HG02938 (cell line): ENCODE data around the gene SUPT3H.
"Not testable (repeated sequence)": the region's sequence is repeated elsewhere in the genome, so short reads cannot be mapped to it uniquely, and the experiment has no call there.

Source experiments
- ATAC-seq: cut with Tn5 transposase; IDR thresholded peaks from one replicate; pipeline ENCODE4 v1.9.1; 2021; ENCODE audit warnings: mild to moderate bottlenecking, moderate library complexity; ENCODE audit not compliant: unreplicated experiment

SUPT3H gene

DNA sequence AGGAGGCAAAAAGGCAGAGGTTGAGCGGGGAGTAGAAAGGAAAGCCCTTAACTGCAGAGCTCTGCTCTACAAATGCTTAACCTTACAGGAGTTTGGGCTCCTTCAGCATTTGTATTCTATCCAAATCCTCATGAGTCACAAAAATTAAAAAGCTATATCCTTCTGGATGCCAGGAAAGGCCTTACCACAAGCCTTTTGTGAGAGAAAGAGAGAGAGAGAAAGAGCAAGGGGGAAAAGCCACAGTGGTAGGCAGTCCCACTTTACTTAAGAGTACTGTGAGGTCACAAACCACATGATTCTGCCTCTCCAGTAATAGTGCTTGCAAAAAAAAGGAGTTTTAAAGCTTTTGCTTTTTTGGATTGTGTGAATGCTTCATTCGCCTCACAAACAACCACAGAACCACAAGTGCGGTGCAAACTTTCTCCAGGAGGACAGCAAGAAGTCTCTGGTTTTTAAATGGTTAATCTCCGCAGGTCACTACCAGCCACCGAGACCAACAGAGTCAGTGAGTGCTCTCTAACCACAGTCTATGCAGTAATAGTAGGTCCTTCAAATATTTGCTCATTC lies 49.7 kb downstream of the SUPT3H start, which contains the start of gene RUNX2:
Gene RUNX2, plus strand, starts transcription at position 375 of the 567 bp plus-strand sequence. CDS start 397 bp downstream, outside the sequence.
- no peak for ATAC-seq

DNA sequence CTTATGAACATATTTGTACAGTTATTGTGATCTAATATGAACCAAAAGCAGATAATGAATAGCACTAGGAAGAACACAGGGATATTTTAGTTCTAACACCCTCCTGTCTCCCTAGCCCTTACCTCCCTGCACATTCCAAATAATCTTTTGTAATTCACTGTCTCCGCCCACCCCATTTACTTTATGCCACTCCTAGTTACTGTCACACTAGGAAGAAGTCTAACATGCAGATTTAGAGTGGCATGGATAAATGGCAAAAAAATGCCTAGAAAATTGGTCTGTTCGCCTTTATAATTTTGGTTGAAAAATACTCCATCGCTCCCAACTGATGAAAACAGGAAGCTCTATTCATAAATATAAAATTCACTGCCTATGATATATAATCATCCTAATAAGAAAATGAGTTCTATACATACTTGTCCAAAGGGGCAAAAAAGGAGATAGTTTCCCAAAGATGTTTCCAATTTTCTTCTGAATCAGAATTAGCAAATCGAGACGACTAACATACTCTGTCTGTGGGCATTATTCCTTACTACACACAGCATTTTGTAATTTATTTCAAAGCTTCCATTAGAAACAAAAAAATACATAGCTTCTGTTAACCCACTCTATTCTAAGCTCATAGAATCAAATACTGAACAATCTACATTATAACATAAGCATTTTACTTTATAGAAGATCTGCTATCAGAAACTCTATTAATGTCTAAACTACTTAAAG lies 50.9 kb downstream of the SUPT3H start:
- no peak for ATAC-seq

DNA sequence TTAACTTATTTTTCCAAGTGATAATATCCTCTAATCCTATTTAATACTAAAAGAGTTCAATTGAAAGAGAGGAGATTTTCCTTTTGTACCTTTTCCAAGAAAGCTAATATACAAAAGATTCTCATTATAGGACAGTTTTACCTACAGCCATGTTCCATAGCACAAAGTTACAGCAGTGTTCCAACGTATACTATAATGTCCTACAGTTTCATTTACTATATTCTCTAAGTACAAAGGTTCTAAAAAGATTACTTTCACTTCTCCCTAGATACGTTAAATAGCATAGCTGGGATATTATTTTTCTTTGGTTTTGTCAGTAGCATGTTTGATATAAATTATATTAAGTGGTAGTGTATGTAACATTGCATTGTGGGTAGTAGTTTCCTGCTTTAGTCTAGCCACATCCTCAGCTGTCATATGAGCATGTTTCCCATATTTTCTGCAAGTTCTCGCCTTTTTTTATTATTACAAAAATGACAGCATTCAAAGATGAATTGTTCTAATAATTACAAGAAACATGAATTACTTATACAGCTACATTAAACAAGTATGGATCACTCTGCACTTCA lies 54.0 kb downstream of the SUPT3H start:
- ATAC-seq: no peak

DNA sequence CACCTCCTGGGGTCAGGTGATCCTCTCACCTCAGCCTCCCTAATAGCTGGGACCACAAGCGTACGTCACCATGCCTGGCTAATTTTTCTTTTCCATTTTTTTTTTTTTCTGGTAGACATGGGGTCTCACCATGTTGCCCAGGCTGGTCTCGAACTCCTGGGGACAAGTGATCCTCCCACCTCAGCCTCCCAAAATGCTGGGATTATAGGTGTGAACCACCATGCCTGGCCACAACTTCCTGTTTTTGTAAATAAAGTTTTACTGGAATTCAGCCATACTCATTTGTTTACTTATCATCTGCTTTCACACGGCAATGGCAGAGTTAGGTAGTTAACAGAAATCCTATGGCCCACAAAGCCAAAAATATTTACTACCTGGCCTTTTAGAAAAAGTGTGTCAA lies 57.4 kb downstream of the SUPT3H start:
- ATAC-seq: no peak

DNA sequence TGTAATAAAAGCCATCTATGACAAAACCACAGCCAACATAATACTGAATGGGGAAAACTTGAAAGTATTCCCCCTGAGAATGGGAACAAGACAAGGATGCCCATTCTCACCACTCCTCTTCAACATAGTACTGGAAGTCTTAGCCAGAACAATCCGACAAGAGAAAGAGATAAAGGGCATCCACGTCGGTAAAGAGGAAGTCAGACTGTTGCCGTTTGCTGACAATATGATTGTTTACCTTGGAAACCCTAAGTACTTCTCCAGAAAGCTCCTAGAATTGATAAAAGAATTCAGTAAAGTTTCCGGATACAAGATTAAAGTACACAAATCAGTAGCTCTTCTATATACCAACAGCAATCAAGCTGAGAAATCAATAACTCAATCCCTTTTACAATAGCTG lies 63.6 kb downstream of the SUPT3H start:
- no peak for ATAC-seq

DNA sequence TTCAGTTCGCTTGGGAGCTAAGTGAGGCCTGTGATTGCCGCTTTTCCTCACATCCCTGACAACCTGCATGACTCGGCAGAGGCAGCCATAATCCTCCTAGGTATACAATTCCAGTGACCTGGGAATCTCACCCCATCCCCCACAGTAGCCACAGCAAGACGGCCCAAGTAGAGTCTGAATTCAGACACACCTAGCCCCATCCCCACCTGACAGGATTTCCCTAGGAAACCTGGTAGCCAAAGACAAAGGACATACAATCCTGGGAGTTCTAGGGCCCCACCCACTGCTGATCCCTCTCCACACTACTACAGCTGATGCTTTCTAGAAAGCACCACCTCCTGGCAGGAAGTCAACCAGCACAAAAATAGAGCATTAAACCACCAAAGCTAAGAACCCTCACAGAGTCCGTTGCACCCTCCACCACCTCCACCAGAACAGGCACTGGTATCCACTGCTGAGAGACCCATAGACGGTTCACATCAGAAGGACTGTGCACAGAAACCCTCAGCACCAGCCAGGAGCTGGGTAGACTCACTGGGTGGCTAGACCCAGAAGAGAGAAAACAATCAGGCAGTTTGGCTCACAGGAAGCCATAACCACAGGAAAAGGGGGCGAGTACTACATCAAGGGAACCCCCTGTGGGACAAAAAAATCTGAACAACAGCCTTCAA lies 67.5 kb downstream of the SUPT3H start:
- ATAC-seq: no peak

DNA sequence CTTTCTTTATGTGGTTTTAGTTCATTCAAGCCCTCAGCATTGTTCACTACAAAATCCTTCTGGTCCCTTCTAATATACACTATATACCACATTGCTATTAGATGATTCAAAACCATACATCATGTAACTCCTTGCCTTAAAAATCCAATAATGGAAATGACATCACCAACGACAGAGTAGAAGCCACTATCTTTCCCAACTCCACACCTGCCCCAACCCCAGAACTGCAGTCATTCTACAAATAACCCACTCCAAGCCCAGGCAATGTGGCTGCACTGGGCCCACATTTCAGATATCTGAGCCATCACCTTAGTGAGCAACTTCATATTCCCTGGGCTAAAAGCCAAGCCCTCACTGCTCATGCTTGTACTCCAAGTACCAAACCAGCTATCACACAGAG lies 72.2 kb downstream of the SUPT3H start:
- no peak for ATAC-seq

DNA sequence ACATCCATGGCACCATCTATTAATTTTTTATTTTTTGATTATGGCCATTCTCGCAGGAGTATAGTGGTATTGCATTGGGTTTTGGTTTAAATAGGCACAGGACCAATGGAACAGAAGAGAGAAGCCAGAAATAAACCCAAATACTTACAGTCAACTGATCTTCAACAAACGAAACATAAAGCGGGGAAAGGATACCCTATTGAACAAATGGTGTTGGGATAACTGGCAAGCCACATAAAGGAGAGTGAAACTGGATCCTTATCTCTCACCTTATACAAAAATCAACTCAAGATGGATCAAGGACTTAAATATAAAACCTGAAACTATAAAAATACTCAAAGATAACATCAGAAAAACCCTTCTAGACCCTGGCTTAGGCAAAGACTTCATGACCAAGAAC lies 74.9 kb downstream of the SUPT3H start:
- ATAC-seq: no peak

DNA sequence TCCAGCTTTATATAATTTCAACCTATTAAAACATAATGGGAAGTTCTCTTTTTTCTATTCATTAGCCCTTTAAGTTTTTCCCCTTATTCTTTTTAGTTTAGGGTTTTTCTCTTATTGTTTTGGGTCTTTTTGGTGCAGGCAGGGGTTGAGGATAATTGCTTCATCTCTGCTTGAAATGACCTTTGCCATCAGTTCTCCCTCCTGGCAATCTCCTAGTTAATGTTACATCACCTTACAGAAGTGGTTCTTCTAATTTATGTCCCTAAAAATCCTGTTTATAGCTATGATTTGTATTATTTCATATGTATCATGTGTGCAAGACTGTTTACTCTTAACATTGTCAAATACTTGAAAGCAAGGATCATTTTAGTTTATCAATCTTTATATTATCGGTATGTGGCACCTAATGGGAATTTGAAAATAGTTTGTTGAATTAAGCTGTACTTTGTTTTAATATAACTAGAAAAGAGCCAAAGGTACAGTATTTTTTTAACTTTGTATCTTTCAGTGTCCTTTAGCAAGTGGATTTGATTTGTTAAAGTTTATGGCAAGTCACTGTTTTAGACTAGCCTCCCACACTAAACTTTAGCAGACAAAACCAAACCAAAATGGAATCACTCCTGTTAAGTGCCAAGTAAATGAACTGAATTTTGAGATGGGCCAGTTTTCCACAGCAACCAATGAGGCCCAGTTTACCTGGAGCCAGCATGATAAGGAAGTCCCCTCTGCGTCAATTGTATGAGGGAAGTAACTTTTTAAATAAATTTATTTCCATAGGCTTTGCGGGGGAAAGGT lies 76.2 kb downstream of the SUPT3H start:
- no peak for ATAC-seq

DNA sequence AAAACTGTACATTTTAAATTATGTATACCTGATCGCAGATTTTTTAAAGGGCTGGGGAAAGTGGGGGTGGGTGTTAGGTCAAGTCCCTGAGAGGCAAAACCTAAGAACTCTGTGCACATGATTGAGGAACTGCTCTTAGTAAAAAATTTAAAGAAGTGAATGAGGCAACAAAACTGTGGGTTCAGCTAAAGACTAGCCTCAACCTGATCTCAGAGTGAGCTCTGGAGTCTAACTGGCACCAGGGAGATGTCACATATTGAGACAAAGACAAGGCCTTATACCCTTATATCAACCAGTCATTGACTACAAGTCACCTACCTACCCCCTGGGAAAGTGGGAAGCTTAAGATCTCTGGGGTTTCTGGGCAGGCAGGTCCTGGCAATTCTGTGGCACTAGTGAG lies 77.0 kb downstream of the SUPT3H start:
- no peak for ATAC-seq

DNA sequence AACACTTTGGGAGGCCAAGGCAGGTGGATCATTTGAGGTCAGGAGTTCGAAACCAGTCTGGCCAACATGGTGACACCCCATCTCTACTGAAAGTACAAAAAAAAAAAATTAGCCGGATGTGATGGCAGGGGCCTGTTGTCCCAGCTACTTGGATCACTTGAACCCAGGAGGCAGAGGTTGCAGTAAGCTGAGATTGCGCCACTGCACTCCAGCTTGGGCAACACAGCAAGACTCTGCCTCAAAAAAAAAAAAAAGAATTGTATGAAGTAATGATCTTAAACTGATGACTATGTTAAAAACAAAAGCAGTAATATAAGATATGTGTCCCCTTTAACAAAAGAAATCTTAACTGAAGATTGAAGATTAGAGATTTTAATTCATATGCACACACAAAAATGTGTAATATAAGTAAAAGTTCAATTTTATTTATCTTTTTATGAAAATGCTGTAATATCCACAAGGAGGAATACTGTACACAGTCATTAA lies 78.6 kb downstream of the SUPT3H start:
- ATAC-seq: no peak

DNA sequence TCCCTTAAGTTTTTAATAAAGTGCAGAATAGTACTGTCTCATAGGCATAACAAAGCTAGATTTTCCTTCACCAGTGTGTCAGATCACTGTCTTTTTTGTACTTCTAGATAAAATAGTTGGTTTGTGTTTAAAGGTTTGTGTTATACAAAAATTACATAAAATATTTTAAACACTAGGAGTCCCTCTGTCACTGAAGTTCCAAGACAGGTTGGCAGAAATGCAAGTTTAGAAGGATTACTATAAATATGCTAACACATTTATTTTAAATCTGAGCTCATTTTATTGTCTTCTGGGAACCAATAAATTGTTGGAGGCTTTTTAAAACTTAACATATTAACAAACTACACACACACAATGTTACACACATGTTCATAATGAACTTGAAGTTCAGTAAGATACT lies 80.4 kb downstream of the SUPT3H start:
- no peak for ATAC-seq

DNA sequence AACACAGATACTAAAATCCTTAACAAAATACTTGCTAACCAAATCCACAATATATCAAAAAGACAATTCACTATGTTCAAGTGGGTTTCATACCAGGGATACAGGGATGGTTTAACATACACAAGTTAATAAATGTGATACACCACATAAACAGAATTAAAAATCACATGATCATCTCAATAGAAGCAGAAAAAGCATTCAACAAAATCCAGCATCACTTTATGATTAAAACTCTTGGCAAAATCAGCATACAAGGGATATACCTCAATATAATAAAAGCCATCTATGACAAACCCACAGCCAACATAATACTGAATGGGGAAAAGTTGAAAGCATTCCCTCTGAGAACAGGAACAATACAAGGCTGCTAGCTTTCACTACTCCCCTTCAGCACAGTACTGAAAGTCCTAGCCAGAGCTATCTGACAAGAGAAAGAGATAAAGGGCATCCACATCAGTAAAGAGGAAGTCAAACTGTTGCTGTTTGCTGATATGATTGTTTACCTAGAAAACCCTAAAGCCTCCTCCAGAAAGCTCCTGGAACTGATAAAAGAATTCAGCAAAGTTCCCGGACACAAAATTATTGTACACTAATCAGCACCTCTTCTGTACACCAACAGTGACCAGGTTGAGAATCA lies 83.6 kb downstream of the SUPT3H start:
- not testable (repeated sequence) for ATAC-seq

DNA sequence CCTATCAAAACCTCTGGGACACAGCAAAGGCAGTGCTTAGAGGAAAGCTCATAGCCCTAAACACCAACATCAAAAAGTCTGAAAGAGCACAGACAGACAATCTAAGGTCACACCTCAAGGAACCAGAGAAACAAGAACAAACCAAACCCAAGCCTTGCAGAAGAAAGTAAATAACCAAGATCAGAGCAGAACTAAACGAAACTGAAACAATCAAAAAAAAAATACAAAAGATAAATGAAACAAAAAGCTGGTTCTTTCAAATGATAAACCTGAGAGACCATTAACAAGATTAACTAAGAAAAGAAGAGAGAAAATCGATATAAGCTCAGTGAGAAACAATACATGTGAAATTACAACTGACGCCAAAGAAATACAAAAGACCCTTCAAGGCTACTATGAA lies 84.4 kb downstream of the SUPT3H start:
- ATAC-seq: no peak

DNA sequence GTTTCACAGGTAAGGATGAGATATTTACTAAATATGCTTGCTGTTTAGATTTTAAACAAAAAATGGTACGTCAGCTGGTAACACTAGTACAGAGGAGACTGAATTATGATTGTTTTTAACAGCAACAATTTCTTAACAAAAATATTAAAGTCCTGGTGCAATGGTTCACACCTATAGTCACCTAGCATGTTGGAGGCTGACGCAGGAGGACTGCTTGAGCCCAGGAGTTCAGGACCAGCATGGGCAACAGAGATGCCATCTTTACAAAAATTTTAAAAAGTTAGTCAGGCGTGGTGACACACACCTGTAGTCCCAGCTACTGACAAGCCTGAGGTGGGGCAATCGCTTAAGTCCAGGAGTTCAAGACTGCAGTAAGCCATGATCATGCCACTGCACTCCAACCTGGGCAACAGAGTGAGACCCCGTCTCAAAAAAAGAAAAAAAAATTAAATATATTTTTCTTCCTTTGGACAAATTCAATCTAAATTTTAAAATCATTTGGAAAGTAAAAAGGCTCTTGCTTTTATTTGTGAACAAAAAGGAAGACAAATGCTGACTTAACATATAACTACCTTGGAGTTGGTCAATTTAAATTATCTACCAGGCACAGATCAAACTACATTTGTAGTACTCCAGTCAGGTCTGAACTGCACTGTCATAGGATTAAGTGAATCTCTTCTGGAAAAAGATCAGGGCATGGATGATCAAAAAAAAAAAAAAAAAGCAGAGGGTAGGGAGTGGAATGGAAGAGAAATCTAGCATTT lies 87.8 kb downstream of the SUPT3H start:
- ATAC-seq: no peak

DNA sequence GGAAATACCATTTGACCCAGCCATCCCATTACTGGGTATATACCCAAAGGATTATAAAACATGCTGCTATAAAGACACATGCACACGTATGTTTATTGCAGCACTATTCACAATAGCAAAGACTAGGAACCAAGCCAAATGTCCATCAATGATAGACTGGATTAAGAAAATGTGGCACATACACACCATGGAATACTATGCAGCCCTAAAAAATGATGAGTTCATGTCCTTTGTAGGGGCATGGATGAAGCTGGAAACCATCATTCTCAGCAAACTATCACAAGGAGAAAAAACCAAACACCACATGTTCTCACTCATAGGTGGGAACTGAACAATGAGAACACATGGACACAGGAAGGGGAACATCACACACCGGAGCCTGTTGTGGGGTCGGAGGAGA lies 91.0 kb downstream of the SUPT3H start:
- not testable (repeated sequence) for ATAC-seq

DNA sequence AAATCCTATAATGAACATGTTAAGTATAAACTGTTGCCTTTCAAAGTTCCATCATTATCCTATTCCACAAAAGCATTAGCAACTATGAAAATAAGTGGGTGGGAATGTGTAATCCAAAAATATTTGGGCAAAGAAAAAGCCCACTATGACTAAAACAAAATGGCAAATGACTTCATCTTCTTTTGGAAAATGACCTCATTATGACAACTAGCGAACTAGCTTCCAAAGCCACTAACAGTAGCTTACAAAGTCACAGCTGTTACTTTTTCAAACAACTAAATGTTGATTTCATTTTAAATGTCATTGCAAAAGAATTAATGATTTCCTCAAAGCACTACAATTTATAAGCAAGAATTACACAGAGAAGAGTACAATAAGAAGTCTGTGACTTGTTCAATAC lies 99.4 kb downstream of the SUPT3H start:
- no peak for ATAC-seq

DNA sequence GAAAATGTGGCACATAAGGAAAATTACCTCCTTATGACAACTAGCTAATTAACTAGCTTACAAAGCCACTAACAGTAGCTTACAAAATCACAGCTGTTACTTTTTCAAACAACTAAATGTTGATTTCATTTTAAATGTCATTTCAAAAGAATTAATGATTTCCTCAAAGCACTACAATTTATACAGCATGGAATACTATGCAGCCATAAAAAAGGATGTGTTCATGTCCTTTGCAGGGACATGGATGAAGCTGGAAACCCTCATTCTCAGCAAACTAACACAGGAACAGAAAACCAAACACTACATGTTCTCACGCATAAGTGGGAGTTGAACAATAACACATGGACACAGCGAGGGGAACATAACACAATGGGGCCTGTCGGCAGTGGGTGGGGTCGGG lies 100.0 kb downstream of the SUPT3H start:
- ATAC-seq: not testable (repeated sequence)

DNA sequence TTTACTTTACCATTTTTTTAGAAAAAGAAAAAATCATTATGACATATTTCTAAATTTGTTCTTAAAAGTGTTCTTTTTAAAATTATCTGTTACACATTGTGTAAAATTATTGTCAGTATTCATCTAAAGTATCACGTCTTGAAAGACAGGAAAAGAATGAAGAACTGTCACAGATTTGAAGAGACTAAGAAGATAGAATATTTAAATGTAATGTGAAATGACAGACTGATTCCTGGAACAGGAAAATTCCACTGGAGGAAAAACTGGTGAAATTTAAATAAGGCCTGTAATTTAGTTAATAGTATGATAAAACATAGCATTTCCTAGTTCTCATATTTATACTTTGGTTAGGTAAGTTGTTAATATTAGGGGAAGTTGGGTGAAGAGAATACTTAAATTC lies 102.4 kb downstream of the SUPT3H start:
- ATAC-seq: no peak

DNA sequence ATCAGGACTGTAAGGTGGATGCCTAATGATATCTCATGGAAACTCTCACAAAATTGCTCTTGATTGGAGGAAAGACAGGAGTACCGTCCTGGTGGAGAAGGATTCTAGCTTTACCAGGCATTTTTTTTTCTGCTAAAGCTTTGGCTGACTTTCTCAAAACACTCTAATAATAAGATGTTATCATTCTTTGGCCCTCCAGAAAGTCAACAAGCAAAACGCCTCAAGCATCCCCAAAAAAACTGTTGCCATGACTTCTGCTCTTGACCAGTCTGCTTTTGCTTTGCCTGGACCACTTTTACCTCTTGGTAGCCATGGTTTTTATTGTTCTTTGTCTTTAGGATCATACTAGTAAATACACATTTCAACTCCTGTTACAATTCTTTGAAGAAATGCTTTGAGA lies 105.1 kb downstream of the SUPT3H start:
- no peak for ATAC-seq
